A549 (cell line): Measurements from ENCODE around the gene CTRB2. TPM values are rescaled to one million over a fixed set of nuclear protein-coding genes. Genes with fewer than 3 reads are reported as not detected.
A peak's percentile ranks its signal among the peaks of the same experiment; 100 is the strongest.

Experiments used
- ATAC-seq, 2 experiments: fragments of 200-7000 bp in 1 of 2; fragments of >200 bp in 1 of 2; cut with Nextera tagmentation in 1 of 2; cut with Tn5 transposase in 1 of 2; 3 replicates each; pipeline versions ENCODE4 v1.8.0 to v1.9.1; 2018 to 2020; ENCODE audit warnings: mild to moderate bottlenecking in 1 of 2, moderate library complexity in 1 of 2
- CTCF ChIA-PET: fragments of 300-600 bp; sonication (Branson Sonifier 250); formaldehyde crosslinking; extraction: SDS; loops from one replicate; lab custom pipeline; 2021; ENCODE audit warnings: antibody characterized with exemption, inconsistent platforms; lab: Yijun Ruan, JAX
- POLR2A ChIA-PET: fragments of 350-600 bp; formaldehyde crosslinking; extraction: SDS; loops from one replicate; lab custom pipeline; 2021; ENCODE audit warnings: antibody characterized with exemption, inconsistent platforms; lab: Yijun Ruan, JAX
- DNase-seq, 2 experiments: peaks; one replicate each; pipeline versions ENCODE4 v3.0.0 to v3.0.0-alpha.2; 2011 to 2016; ENCODE audit warnings: low read depth in 1 of 2, low spot score in 1 of 2
- FAIRE-seq: peaks from 2 replicates; lab custom pipeline; 2011; peaks lifted over from hg19 to GRCh38; lab: Jason Lieb, UNC
- H3K27ac ChIP-seq, 2 experiments: fragments of >200 bp; sonication (Bioruptor Twin); formaldehyde crosslinking; 3 replicates each; pipeline ENCODE4 v1.5.1; 2016 to 2017
- H3K4me1 ChIP-seq: fragments of >200 bp; sonication (Bioruptor Twin); formaldehyde crosslinking; 3 replicates; pipeline ENCODE4 v1.6.1; 2016
- H3K4me2 ChIP-seq: fragments of >200 bp; sonication (Bioruptor Twin); formaldehyde crosslinking; 3 replicates; pipeline ENCODE4 v1.6.1; 2016
- H3K4me3 ChIP-seq: fragments of >200 bp; sonication (Bioruptor Twin); formaldehyde crosslinking; 3 replicates; pipeline ENCODE4 v1.5.1; 2016
- H3K9me3 ChIP-seq: fragments of >200 bp; sonication (Bioruptor Twin); formaldehyde crosslinking; 3 replicates; pipeline ENCODE4 v1.6.1; 2016
- CBX8 ChIP-seq: fragments of 200-600 bp; sonication (generic); IDR thresholded peaks from 2 replicates; pipeline ENCODE4 v1.6.1; 2016
- CEBPB ChIP-seq, 2 experiments: fragments of >200 bp in 1 of 2; sonication (Bioruptor Twin) in 1 of 2; formaldehyde crosslinking in 1 of 2; IDR thresholded peaks; 2 replicates each; pipeline ENCODE4 v1.6.1; 2012 to 2016
- CHD2 ChIP-seq: fragments of 150-350 bp; IDR thresholded peaks from 2 replicates; pipeline ENCODE4 v1.6.1; 2014; ENCODE audit warnings: low read length; ENCODE audit not compliant: partially characterized antibody
- EHMT2 ChIP-seq: fragments of 200-600 bp; sonication (generic); IDR thresholded peaks from 2 replicates; pipeline ENCODE4 v1.6.1; 2016; ENCODE audit warnings: antibody characterized with exemption, low read depth, mild to moderate bottlenecking, moderate library complexity
- EP300 ChIP-seq, 2 experiments: fragments of >200 bp; sonication (Bioruptor Twin); formaldehyde crosslinking; IDR thresholded peaks; 2 replicates in 1 of 2; 3 replicates in 1 of 2; pipeline ENCODE4 v1.6.1; 2016 to 2017
- FOSB ChIP-seq: fragments of 250-450 bp; sonication (Bioruptor Pico); IDR thresholded peaks from 2 replicates; pipeline ENCODE4 v1.5.0; 2020; ENCODE audit warnings: mild to moderate bottlenecking, moderate library complexity
- FOXS1 ChIP-seq: fragments of 250-450 bp; sonication (Bioruptor Pico); IDR thresholded peaks from 2 replicates; pipeline ENCODE4 v1.5.0; 2020; ENCODE audit warnings: mild to moderate bottlenecking, moderate library complexity
- GATA3 ChIP-seq: IDR thresholded peaks from 2 replicates; pipeline ENCODE4 v1.6.1; 2012; ENCODE audit warnings: borderline replicate concordance
- HDAC2 ChIP-seq: fragments of 200-600 bp; sonication (generic); IDR thresholded peaks from 2 replicates; pipeline ENCODE4 v1.6.1; 2016
- HEYL ChIP-seq: fragments of 250-450 bp; sonication (Bioruptor Pico); IDR thresholded peaks from 2 replicates; pipeline ENCODE4 v1.8.0; 2021; ENCODE audit warnings: mild to moderate bottlenecking, moderate library complexity
- HOXA7 ChIP-seq: fragments of 250-450 bp; sonication (Bioruptor Pico); IDR thresholded peaks from 2 replicates; pipeline ENCODE4 v1.5.0; 2020; ENCODE audit warnings: mild to moderate bottlenecking, moderate library complexity
- NPAS2 ChIP-seq: fragments of 250-450 bp; sonication (Bioruptor Pico); IDR thresholded peaks from 2 replicates; pipeline ENCODE4 v1.8.0; 2022; ENCODE audit warnings: mild to moderate bottlenecking, moderate library complexity, borderline replicate concordance
- PHF8 ChIP-seq: fragments of 200-600 bp; sonication (generic); IDR thresholded peaks from 2 replicates; pipeline ENCODE4 v1.6.1; 2016; ENCODE audit warnings: low read depth, mild to moderate bottlenecking, antibody characterized with exemption, moderate library complexity, borderline replicate concordance
- POLR2A ChIP-seq: IDR thresholded peaks from 2 replicates; pipeline ENCODE4 v1.6.1; 2012; ENCODE audit warnings: mild to moderate bottlenecking, low read length
- RAD21 ChIP-seq, 2 experiments: fragments of >200 bp in 1 of 2; sonication (Bioruptor Twin) in 1 of 2; formaldehyde crosslinking in 1 of 2; IDR thresholded peaks in 1 of 2; conservative IDR thresholded peaks in 1 of 2; 2 replicates in 1 of 2; 3 replicates in 1 of 2; pipeline ENCODE4 v1.6.1; 2012 to 2018; ENCODE audit warnings: inconsistent platforms in 1 of 2
- RARB ChIP-seq: fragments of 250-450 bp; sonication (Bioruptor Pico); IDR thresholded peaks from 2 replicates; pipeline ENCODE4 v1.8.0; 2021; ENCODE audit warnings: mild to moderate bottlenecking, moderate library complexity
- RCOR1 ChIP-seq: fragments of 150-350 bp; IDR thresholded peaks from 2 replicates; pipeline ENCODE4 v1.6.1; 2014; ENCODE audit warnings: antibody characterized with exemption, low read length, low read depth
- RFX5 ChIP-seq: fragments of 450-650 bp; IDR thresholded peaks from 2 replicates; pipeline ENCODE4 v1.7.1; 2014; ENCODE audit warnings: antibody characterized with exemption, mild to moderate bottlenecking, moderate library complexity
- SMC3 ChIP-seq: fragments of >200 bp; sonication (Bioruptor Twin); formaldehyde crosslinking; IDR thresholded peaks from 3 replicates; pipeline ENCODE4 v1.6.1; 2018; ENCODE audit warnings: inconsistent platforms
- SREBF2 ChIP-seq: fragments of 450-650 bp; IDR thresholded peaks from 2 replicates; pipeline ENCODE4 v1.6.1; 2014; ENCODE audit warnings: mild to moderate bottlenecking, moderate library complexity
- ZC3H11A ChIP-seq: fragments of 450-650 bp; IDR thresholded peaks from 2 replicates; pipeline ENCODE4 v1.6.1; 2014; ENCODE audit warnings: antibody characterized with exemption, mild to moderate bottlenecking
- WGBS: methylation state at CpG from one replicate; pipeline ENCODE4 v1.1.6; 2017; ENCODE audit errors: missing lambda C conversion rate; 5-methylcytosine and 5-hydroxymethylcytosine counted together
- polyA plus RNA-seq, 4 experiments: library from polyadenylated mRNA; depleted of rRNA in 3 of 4; stranded (reverse); fragments of >200 nt; fragmentation: RNase III in 1 of 4; extraction: RNeasy Plus Mini Kit Qiagen cat#74134 plus additional on column Dnase treatment in 1 of 4; gene quantifications; 2 replicates in 3 of 4; 3 replicates in 1 of 4; pipeline ENCODE4 v1.2.3, GENCODE V29; 2011 to 2017
- TF ChIP-seq, protein P1 (sequence below): fragments of 450-650 bp; IDR thresholded peaks from 2 replicates; pipeline ENCODE4 v1.6.1; 2014; ENCODE audit warnings: antibody characterized with exemption
- TF ChIP-seq, protein P2 (sequence below): fragments of >200 bp; sonication (Bioruptor Twin); formaldehyde crosslinking; IDR thresholded peaks from 2 replicates; pipeline ENCODE4 v1.6.1; 2016
- TF ChIP-seq, protein P3 (sequence below): fragments of >200 bp; sonication (Bioruptor Twin); formaldehyde crosslinking; IDR thresholded peaks from 3 replicates; pipeline ENCODE4 v1.5.1; 2016
- TF ChIP-seq, protein P4 (sequence below): fragments of 200-600 bp; sonication (generic); IDR thresholded peaks from 2 replicates; pipeline ENCODE4 v1.6.1; 2016; ENCODE audit warnings: antibody characterized with exemption, mild to moderate bottlenecking, moderate library complexity
- TF ChIP-seq, protein P5 (sequence below): IDR thresholded peaks from 2 replicates; pipeline ENCODE4 v1.6.1; 2012; ENCODE audit warnings: low read depth, borderline replicate concordance
- TF ChIP-seq, protein P6 (sequence below): fragments of 150-350 bp; IDR thresholded peaks from 2 replicates; pipeline ENCODE4 v1.6.1; 2014; ENCODE audit warnings: low read depth, mild to moderate bottlenecking, low read length

Gene CTRB2
- polyA plus RNA-seq, 2 of the 4 experiments (the other 2 are of a cell fraction), result not detected

DNA sequence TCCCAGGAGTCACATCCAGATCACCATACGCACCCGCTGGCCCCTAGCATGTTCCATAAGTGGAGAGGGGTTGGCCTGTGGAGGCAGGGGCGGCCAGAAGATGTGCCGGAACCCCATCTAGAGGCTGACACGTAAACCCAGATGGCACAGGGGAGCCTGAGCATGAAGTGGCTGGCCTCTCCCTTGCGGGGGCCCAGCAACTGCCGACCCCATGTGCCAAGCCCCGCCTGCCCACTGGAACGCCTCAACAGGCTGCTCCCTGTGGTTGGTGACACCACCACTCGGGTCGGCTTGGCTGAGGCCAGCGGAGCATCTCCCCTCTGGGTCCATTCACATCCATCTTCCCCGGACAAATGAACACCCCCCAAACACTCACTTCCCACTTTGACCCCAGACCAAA is 35.0 kb upstream of the CTRB2 start:
- Histone ChIP-seq H3K4me3 (no peak overlapping the region), H3K4me1 (peaks cover 63% of the 10 kb centered on the region), H3K4me2 (no peak overlapping the region), H3K27ac (peak overlapping the region in 1 of 2 experiments; percentile 37; a peak in 1 of 6 replicates), H3K9me3 (no peaks in the 10 kb centered on the region)
- POLR2A ChIA-PET, result no interaction called here
- CTCF ChIA-PET, result interaction anchor here (1.0 kb wide), 1 partner anchor 235 kb away, joined by 4 read pairs; no protein-coding TSS in a partner anchor
- TF ChIP-seq, protein P1, sequence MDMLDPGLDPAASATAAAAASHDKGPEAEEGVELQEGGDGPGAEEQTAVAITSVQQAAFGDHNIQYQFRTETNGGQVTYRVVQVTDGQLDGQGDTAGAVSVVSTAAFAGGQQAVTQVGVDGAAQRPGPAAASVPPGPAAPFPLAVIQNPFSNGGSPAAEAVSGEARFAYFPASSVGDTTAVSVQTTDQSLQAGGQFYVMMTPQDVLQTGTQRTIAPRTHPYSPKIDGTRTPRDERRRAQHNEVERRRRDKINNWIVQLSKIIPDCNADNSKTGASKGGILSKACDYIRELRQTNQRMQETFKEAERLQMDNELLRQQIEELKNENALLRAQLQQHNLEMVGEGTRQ, result no peak
- no peak for TF ChIP-seq POLR2A
- no peak for TF ChIP-seq RFX5
- no peak for TF ChIP-seq RARB
- no peak for TF ChIP-seq EHMT2
- TF ChIP-seq HOXA7, result no peak
- TF ChIP-seq SMC3, result no peak
- TF ChIP-seq FOSB, result no peak
- no peak for TF ChIP-seq FOXS1
- no peak for TF ChIP-seq CEBPB (IDR thresholded peaks at IDR 0.05)
- no peak for TF ChIP-seq RCOR1
- no peak for TF ChIP-seq EP300 (IDR thresholded peaks at IDR 0.05)
- TF ChIP-seq CBX8, result no peak
- TF ChIP-seq, protein P2, sequence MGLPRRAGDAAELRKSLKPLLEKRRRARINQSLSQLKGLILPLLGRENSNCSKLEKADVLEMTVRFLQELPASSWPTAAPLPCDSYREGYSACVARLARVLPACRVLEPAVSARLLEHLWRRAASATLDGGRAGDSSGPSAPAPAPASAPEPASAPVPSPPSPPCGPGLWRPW, result no peak
- no peak for TF ChIP-seq GATA3
- TF ChIP-seq ZC3H11A, result no peak
- TF ChIP-seq, protein P3, sequence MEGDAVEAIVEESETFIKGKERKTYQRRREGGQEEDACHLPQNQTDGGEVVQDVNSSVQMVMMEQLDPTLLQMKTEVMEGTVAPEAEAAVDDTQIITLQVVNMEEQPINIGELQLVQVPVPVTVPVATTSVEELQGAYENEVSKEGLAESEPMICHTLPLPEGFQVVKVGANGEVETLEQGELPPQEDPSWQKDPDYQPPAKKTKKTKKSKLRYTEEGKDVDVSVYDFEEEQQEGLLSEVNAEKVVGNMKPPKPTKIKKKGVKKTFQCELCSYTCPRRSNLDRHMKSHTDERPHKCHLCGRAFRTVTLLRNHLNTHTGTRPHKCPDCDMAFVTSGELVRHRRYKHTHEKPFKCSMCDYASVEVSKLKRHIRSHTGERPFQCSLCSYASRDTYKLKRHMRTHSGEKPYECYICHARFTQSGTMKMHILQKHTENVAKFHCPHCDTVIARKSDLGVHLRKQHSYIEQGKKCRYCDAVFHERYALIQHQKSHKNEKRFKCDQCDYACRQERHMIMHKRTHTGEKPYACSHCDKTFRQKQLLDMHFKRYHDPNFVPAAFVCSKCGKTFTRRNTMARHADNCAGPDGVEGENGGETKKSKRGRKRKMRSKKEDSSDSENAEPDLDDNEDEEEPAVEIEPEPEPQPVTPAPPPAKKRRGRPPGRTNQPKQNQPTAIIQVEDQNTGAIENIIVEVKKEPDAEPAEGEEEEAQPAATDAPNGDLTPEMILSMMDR, result no peak
- TF ChIP-seq, protein P4, sequence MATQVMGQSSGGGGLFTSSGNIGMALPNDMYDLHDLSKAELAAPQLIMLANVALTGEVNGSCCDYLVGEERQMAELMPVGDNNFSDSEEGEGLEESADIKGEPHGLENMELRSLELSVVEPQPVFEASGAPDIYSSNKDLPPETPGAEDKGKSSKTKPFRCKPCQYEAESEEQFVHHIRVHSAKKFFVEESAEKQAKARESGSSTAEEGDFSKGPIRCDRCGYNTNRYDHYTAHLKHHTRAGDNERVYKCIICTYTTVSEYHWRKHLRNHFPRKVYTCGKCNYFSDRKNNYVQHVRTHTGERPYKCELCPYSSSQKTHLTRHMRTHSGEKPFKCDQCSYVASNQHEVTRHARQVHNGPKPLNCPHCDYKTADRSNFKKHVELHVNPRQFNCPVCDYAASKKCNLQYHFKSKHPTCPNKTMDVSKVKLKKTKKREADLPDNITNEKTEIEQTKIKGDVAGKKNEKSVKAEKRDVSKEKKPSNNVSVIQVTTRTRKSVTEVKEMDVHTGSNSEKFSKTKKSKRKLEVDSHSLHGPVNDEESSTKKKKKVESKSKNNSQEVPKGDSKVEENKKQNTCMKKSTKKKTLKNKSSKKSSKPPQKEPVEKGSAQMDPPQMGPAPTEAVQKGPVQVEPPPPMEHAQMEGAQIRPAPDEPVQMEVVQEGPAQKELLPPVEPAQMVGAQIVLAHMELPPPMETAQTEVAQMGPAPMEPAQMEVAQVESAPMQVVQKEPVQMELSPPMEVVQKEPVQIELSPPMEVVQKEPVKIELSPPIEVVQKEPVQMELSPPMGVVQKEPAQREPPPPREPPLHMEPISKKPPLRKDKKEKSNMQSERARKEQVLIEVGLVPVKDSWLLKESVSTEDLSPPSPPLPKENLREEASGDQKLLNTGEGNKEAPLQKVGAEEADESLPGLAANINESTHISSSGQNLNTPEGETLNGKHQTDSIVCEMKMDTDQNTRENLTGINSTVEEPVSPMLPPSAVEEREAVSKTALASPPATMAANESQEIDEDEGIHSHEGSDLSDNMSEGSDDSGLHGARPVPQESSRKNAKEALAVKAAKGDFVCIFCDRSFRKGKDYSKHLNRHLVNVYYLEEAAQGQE, result no peak
- WGBS, result 92% methylated on average over 13 of the region's 13 CpGs
- no peak for DNase-seq
- no peak for ATAC-seq
- FAIRE-seq, result no peak

DNA sequence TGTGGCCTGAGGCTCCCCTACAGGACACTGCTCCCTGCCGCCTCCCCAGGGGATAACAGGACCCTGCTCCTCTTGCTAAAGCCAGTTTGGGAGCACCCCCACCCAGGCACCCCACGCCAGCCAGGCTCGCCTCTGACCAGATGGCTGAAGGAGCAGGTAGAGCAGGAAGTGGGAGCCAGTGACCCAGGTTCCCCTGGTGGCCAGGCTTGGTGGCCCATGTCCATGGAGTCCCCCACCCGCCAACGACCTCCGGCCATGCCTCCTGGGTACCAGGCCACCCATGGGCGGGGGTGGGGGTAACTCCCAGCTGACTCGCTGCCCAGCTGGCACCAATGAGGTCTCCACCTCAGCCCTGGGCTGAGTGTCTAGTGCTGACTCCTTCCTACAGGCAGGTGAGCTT is 34.5 kb upstream of the CTRB2 start:
- Histone ChIP-seq H3K9me3 (no peaks in the 10 kb centered on the region), H3K4me2 (no peak overlapping the region), H3K4me1 (peaks cover 58% of the 10 kb centered on the region), H3K4me3 (no peak overlapping the region), H3K27ac (peak overlapping the region in 1 of 2 experiments; percentile 37; a peak in 1 of 6 replicates)
- FAIRE-seq (no peak), ATAC-seq (no peak), DNase-seq (no peak)
- TF ChIP-seq FOSB (no peak), NPAS2 (CRISPR knock-in tag) (no peak), RAD21 (conservative IDR thresholded peaks at IDR 0.05 in 1 of 2, IDR thresholded peaks at IDR 0.05 in 1 of 2) (no peak), PHF8 (no peak), SREBF2 (no peak), HEYL (CRISPR knock-in tag) (no peak), CHD2 (no peak), ZC3H11A (no peak), HDAC2 (no peak), CEBPB (IDR thresholded peaks at IDR 0.05) (no peak)
- TF ChIP-seq, protein P3, result no peak
- TF ChIP-seq, protein P5, sequence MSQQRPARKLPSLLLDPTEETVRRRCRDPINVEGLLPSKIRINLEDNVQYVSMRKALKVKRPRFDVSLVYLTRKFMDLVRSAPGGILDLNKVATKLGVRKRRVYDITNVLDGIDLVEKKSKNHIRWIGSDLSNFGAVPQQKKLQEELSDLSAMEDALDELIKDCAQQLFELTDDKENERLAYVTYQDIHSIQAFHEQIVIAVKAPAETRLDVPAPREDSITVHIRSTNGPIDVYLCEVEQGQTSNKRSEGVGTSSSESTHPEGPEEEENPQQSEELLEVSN, result no peak
- TF ChIP-seq, protein P6, sequence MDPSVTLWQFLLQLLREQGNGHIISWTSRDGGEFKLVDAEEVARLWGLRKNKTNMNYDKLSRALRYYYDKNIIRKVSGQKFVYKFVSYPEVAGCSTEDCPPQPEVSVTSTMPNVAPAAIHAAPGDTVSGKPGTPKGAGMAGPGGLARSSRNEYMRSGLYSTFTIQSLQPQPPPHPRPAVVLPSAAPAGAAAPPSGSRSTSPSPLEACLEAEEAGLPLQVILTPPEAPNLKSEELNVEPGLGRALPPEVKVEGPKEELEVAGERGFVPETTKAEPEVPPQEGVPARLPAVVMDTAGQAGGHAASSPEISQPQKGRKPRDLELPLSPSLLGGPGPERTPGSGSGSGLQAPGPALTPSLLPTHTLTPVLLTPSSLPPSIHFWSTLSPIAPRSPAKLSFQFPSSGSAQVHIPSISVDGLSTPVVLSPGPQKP, result no peak
- ChIA-PET CTCF (interaction anchor here (1.0 kb wide), 1 partner anchor 234 kb away, joined by 4 read pairs; no protein-coding TSS in a partner anchor), POLR2A (no interaction called here)
- 100% methylated on average over 1 of the region's 8 CpGs for WGBS
